ENCODE results near the gene MCM8. TPM values are rescaled to one million over a fixed set of nuclear protein-coding genes. Genes with fewer than 3 reads are reported as not detected.

The MCM8 gene
- total RNA-seq, 1 experiment from 2014 or later, result 27.0 TPM

GRCh38 chr20:6017467-6017866 is 67.0 kb downstream of the MCM8 start:
- H3F3A ChIP-seq (ENCODE audit: low read length, unreplicated experiment), result no peaks in the 10 kb centered on the region

GRCh38 chr20:6017880-6018279 is 67.4 kb downstream of the MCM8 start:
- H3K79me2 ChIP-seq (ENCODE audit: low read length), result peaks cover 62% of the 10 kb centered on the region
- no peaks in the 10 kb centered on the region for H3K9me2 ChIP-seq (replicated peaks; ENCODE audit: low read length)
- no peak overlapping the region for H3K9ac ChIP-seq (ENCODE audit: low read length)
- no peak for ATAC-seq
- no peaks in the 10 kb centered on the region for H3F3A ChIP-seq (ENCODE audit: low read length, unreplicated experiment)
- H2AFZ ChIP-seq (ENCODE audit: low read length), result no peak overlapping the region
- POLR2A ChIA-PET (ENCODE audit: unreplicated experiment), result no interaction called here
- no peaks in the 10 kb centered on the region for H3K27me3 ChIP-seq (ENCODE audit: low read length)
- no peaks in the 10 kb centered on the region for H3K9me3 ChIP-seq (ENCODE audit: low read length)
- H3K4me1 ChIP-seq (ENCODE audit: insufficient read depth, low read length), result no peaks in the 10 kb centered on the region
- TF ChIP-seq CTCF (conservative IDR thresholded peaks at IDR 0.05; ENCODE audit: low read depth, low read length), result no peak
- TF ChIP-seq EZH2 (IDR thresholded peaks at IDR 0.05; ENCODE audit: low read length, unreplicated experiment), result no peak
- TF ChIP-seq EZH2phosphoT487 (IDR thresholded peaks at IDR 0.05; ENCODE audit: borderline replicate concordance, low read length), result no peak
- CTCF ChIA-PET, result no interaction called here
- no peak overlapping the region for H3K4me2 ChIP-seq (ENCODE audit: low read length)
- peaks cover 30% of the 10 kb centered on the region for H3K36me3 ChIP-seq (ENCODE audit: low read depth, low read length)
- no peak overlapping the region for H3K27ac ChIP-seq (ENCODE audit: low read length)
- intact Hi-C loops (cut with micrococcal nuclease), result no loop called here
- BruUV-seq (replicated peaks), result no TSS peak
- H3K4me3 ChIP-seq (ENCODE audit: low read length), result no peak overlapping the region
- DNase-seq, result no peak
- peaks cover 4% of the 10 kb centered on the region; the same call in 1 of the 2 replicates for H4K20me1 ChIP-seq (ENCODE audit: low read length)

More at GRCh38 chr20:6017467-6017866, 67.0 kb downstream of the MCM8 start:
- H3K79me2 ChIP-seq (ENCODE audit: low read length), result peaks cover 63% of the 10 kb centered on the region
- POLR2A ChIA-PET (ENCODE audit: unreplicated experiment), result no interaction called here
- ATAC-seq (no peak), DNase-seq (no peak)
- H3K36me3 ChIP-seq (ENCODE audit: low read depth, low read length), result peaks cover 31% of the 10 kb centered on the region
- no TSS peak for BruUV-seq (replicated peaks)
- intact Hi-C loops (cut with micrococcal nuclease), result no loop called here
- peaks cover 4% of the 10 kb centered on the region; the same call in 1 of the 2 replicates for H4K20me1 ChIP-seq (ENCODE audit: low read length)
- H3K4me2 ChIP-seq (ENCODE audit: low read length), result no peak overlapping the region
- H3K9me2 ChIP-seq (replicated peaks; ENCODE audit: low read length), result no peaks in the 10 kb centered on the region
- CTCF ChIA-PET, result no interaction called here
- H3K9ac ChIP-seq (ENCODE audit: low read length), result no peak overlapping the region
- no peak overlapping the region for H2AFZ ChIP-seq (ENCODE audit: low read length)
- no peak overlapping the region for H3K4me3 ChIP-seq (ENCODE audit: low read length)
- H3K27ac ChIP-seq (ENCODE audit: low read length), result no peak overlapping the region
- H3K27me3 ChIP-seq (ENCODE audit: low read length), result no peaks in the 10 kb centered on the region
- TF ChIP-seq EZH2 (IDR thresholded peaks at IDR 0.05; ENCODE audit: low read length, unreplicated experiment) (no peak), CTCF (conservative IDR thresholded peaks at IDR 0.05; ENCODE audit: low read depth, low read length) (no peak), EZH2phosphoT487 (IDR thresholded peaks at IDR 0.05; ENCODE audit: borderline replicate concordance, low read length) (no peak)
- no peaks in the 10 kb centered on the region for H3K9me3 ChIP-seq (ENCODE audit: low read length)
- no peaks in the 10 kb centered on the region for H3K4me1 ChIP-seq (ENCODE audit: insufficient read depth, low read length)

GRCh38 chr20:6024768-6025167 is 74.3 kb downstream of the MCM8 start:
- peaks cover 20% of the 10 kb centered on the region for H3K4me1 ChIP-seq (ENCODE audit: insufficient read depth, low read length)
- H3K9me2 ChIP-seq (replicated peaks; ENCODE audit: low read length), result no peaks in the 10 kb centered on the region
- no peaks in the 10 kb centered on the region for H3K27me3 ChIP-seq (ENCODE audit: low read length)
- H3K9me3 ChIP-seq (ENCODE audit: low read length), result peaks cover 7% of the 10 kb centered on the region; the same call in 1 of the 2 replicates
- ATAC-seq (no peak), DNase-seq (no peak)
- TF ChIP-seq CTCF (conservative IDR thresholded peaks at IDR 0.05; ENCODE audit: low read depth, low read length), result no peak
- no peak for TF ChIP-seq EZH2phosphoT487 (IDR thresholded peaks at IDR 0.05; ENCODE audit: borderline replicate concordance, low read length)
- no peak for TF ChIP-seq EZH2 (IDR thresholded peaks at IDR 0.05; ENCODE audit: low read length, unreplicated experiment)
- no TSS peak for BruUV-seq (replicated peaks)
- no peak overlapping the region for H3K9ac ChIP-seq (ENCODE audit: low read length)
- peaks cover 31% of the 10 kb centered on the region for H3K79me2 ChIP-seq (ENCODE audit: low read length)
- intact Hi-C loops (cut with micrococcal nuclease), result loop anchor here (5.0 kb wide), 1 partner anchor 48 kb away; no protein-coding TSS in a partner anchor
- H3K36me3 ChIP-seq (ENCODE audit: low read depth, low read length), result peaks cover 32% of the 10 kb centered on the region
- peaks cover 6% of the 10 kb centered on the region for H3F3A ChIP-seq (ENCODE audit: low read length, unreplicated experiment)
- POLR2A ChIA-PET (ENCODE audit: unreplicated experiment), result no interaction called here
- 0 out of 2 replicates have a peak, but pooled peaks cover 5% of the 10 kb centered on the region for H4K20me1 ChIP-seq (ENCODE audit: low read length)
- H3K4me2 ChIP-seq (ENCODE audit: low read length), result no peak overlapping the region
- H2AFZ ChIP-seq (ENCODE audit: low read length), result no peak overlapping the region
- CTCF ChIA-PET, result no interaction called here
- no peak overlapping the region for H3K27ac ChIP-seq (ENCODE audit: low read length)
- no peak overlapping the region for H3K4me3 ChIP-seq (ENCODE audit: low read length)

Measured in PC-3 (cell line).